ENCODE results near the gene ADAR. TPM values are rescaled to one million over a fixed set of nuclear protein-coding genes. Genes with fewer than 3 reads are reported as not detected.

The ADAR gene
- total and polyA plus RNA-seq, 8 donors = 23.6 to 173 (median 57.7) TPM

DNA sequence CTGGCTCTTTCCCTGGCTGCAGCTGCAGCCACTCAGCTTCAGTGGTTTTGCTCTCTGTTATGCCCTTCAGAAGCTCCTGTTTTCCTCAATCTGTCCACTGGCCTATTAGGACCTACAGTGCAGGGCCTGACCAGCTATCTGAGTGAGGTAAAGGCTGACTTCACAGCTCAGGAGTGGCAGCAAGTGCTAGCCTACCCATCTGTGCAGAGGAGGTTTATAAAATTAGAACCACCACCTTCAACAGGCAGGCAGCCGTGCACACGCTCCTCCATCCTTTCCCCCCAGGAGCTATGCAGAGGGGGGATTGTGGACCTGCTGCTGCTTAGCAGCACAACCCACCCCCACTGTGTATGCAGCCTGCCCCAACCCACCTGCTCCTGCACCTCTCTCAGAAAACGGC, 8.3 kb downstream of the ADAR start:
- Histone ChIP-seq H3K4me1 (peaks cover 15 to 60% (median 45%) of the 10 kb centered on the region in 4 donors), H3K27me3 (no peaks in the 10 kb centered on the region), H3K9me3 (no peaks in the 10 kb centered on the region), H3K36me3 (peaks cover 67 to 85% (median 82%) of the 10 kb centered on the region in 4 donors), H3K27ac (peak overlapping the region in 2 of 5 donors; percentile 4 to 16), H3K4me3 (no peak overlapping the region)
- WGBS, 5 donors = 72 to 82% (median 78%) methylated on average over 3 of the region's 3 CpGs
- intact Hi-C loops (cut with DNase I; ENCODE audit: low total_unique reads) = no loop called here
- no peak for TF ChIP-seq EP300 (IDR thresholded peaks at IDR 0.05)
- no peak for TF ChIP-seq POLR2A (IDR thresholded peaks at IDR 0.05)
- TF ChIP-seq, protein P1, sequence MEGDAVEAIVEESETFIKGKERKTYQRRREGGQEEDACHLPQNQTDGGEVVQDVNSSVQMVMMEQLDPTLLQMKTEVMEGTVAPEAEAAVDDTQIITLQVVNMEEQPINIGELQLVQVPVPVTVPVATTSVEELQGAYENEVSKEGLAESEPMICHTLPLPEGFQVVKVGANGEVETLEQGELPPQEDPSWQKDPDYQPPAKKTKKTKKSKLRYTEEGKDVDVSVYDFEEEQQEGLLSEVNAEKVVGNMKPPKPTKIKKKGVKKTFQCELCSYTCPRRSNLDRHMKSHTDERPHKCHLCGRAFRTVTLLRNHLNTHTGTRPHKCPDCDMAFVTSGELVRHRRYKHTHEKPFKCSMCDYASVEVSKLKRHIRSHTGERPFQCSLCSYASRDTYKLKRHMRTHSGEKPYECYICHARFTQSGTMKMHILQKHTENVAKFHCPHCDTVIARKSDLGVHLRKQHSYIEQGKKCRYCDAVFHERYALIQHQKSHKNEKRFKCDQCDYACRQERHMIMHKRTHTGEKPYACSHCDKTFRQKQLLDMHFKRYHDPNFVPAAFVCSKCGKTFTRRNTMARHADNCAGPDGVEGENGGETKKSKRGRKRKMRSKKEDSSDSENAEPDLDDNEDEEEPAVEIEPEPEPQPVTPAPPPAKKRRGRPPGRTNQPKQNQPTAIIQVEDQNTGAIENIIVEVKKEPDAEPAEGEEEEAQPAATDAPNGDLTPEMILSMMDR (IDR thresholded peaks at IDR 0.05) = no peak
- no peak for TF ChIP-seq POLR2AphosphoS5 (IDR thresholded peaks at IDR 0.05)
- DNase-seq = peak in 1 of 2 donors; percentile 26

GRCh38 chr1:154598871-154599635, 8.9 kb downstream of the ADAR start:
- Histone ChIP-seq H3K27me3 (no peaks in the 10 kb centered on the region), H3K4me1 (peaks cover 15 to 54% (median 40%) of the 10 kb centered on the region in 4 donors), H3K36me3 (peaks cover 72 to 91% (median 88%) of the 10 kb centered on the region in 4 donors), H3K27ac (peak overlapping the region in 2 of 5 donors; percentile 4 to 16), H3K9me3 (no peaks in the 10 kb centered on the region), H3K4me3 (no peak overlapping the region)
- intact Hi-C loops (cut with DNase I; ENCODE audit: low total_unique reads) = no loop called here
- no peak for DNase-seq
- 59 to 67% (median 61%) methylated on average over 3 of the region's 3 CpGs for WGBS, 5 donors
- TF ChIP-seq POLR2A (IDR thresholded peaks at IDR 0.05) (no peak), EP300 (IDR thresholded peaks at IDR 0.05) (no peak), POLR2AphosphoS5 (IDR thresholded peaks at IDR 0.05) (no peak)
- TF ChIP-seq, protein P1 (IDR thresholded peaks at IDR 0.05) = no peak

GRCh38 chr1:154595621-154596020, 12.4 kb downstream of the ADAR start:
- Histone ChIP-seq H3K9me3 (no peaks in the 10 kb centered on the region), H3K4me3 (no peak overlapping the region), H3K27ac (no peak overlapping the region), H3K36me3 (peaks cover 82 to 100% (median 100%) of the 10 kb centered on the region in 4 donors), H3K27me3 (no peaks in the 10 kb centered on the region), H3K4me1 (peaks cover 15 to 28% (median 19%) of the 10 kb centered on the region in 4 donors)
- intact Hi-C loops (cut with DNase I; ENCODE audit: low total_unique reads) = no loop called here
- 87 to 94% (median 91%) methylated on average over 1 of the region's 1 CpG for WGBS, 5 donors
- DNase-seq = no peak
- TF ChIP-seq, protein P1 (IDR thresholded peaks at IDR 0.05) = no peak
- TF ChIP-seq POLR2A (IDR thresholded peaks at IDR 0.05) (no peak), POLR2AphosphoS5 (IDR thresholded peaks at IDR 0.05) (no peak), EP300 (IDR thresholded peaks at IDR 0.05) (no peak)

- Histone ChIP-seq H3K27ac (no peak overlapping the region), H3K36me3 (peaks cover 82 to 100% (median 100%) of the 10 kb centered on the region in 4 donors), H3K9me3 (no peaks in the 10 kb centered on the region), H3K27me3 (no peaks in the 10 kb centered on the region), H3K4me3 (no peak overlapping the region), H3K4me1 (peaks cover 8 to 20% (median 12%) of the 10 kb centered on the region in 4 donors)
- TF ChIP-seq POLR2A (IDR thresholded peaks at IDR 0.05) (no peak), EP300 (IDR thresholded peaks at IDR 0.05) (no peak), POLR2AphosphoS5 (IDR thresholded peaks at IDR 0.05) (no peak)
- TF ChIP-seq, protein P1 (IDR thresholded peaks at IDR 0.05) = no peak
- intact Hi-C loops (cut with DNase I; ENCODE audit: low total_unique reads) = no loop called here
- 80 to 89% (median 85%) methylated on average over 7 of the region's 7 CpGs for WGBS, 5 donors
- DNase-seq = no peak
Measured at GRCh38 chr1:154594811-154595210, 13.2 kb downstream of the ADAR start.

All from stomach (tissue), 9 donors.